Liver (tissue), 9 donors: ENCODE measurements around the gene PARL. TPM values are rescaled to one million over a fixed set of nuclear protein-coding genes. Genes with fewer than 3 reads are reported as not detected.

Experiments
- DNase-seq: peaks from one replicate; pipeline ENCODE4 v3.0.0-alpha.2; 2017; ENCODE audit warnings: low spot score
- H3K27ac ChIP-seq, 2 donors: one replicate each; pipeline ENCODE4 v1.7.0; 2013; ENCODE audit warnings: inconsistent platforms in 2 of 2, low read length in 2 of 2, control low read depth in 1 of 2, low read depth in 1 of 2, mild to moderate bottlenecking in 1 of 2
- H3K27me3 ChIP-seq, 4 donors: one replicate each; pipeline versions ENCODE4 v1.6.1 to v1.7.0; 2013; ENCODE audit warnings: low read length in 3 of 4, inconsistent platforms in 1 of 4, mild to moderate bottlenecking in 1 of 4, moderate library complexity in 1 of 4; ENCODE audit not compliant: control insufficient read depth in 4 of 4, insufficient read depth in 4 of 4
- H3K36me3 ChIP-seq, 4 donors: one replicate each; pipeline versions ENCODE4 v1.6.1 to v1.7.0; 2013; ENCODE audit warnings: low read length in 3 of 4, mild to moderate bottlenecking in 3 of 4, low read depth in 1 of 4, moderate library complexity in 1 of 4; ENCODE audit not compliant: control insufficient read depth in 4 of 4, insufficient read depth in 3 of 4
- H3K4me1 ChIP-seq, 4 donors: one replicate each; pipeline versions ENCODE4 v1.6.1 to v1.7.0; 2013; ENCODE audit warnings: low read length in 3 of 4, mild to moderate bottlenecking in 3 of 4, moderate library complexity in 1 of 4; ENCODE audit not compliant: control insufficient read depth in 4 of 4, insufficient read depth in 4 of 4
- H3K4me3 ChIP-seq, 3 donors: one replicate each; pipeline versions ENCODE4 v1.6.1 to v1.7.0; 2013; ENCODE audit warnings: low read length in 3 of 3, control low read depth in 1 of 3, low read depth in 1 of 3, mild to moderate bottlenecking in 1 of 3
- H3K9ac ChIP-seq, 2 donors: one replicate each; pipeline ENCODE4 v1.7.0; 2013; ENCODE audit warnings: low read length in 2 of 2, mild to moderate bottlenecking in 2 of 2, moderate library complexity in 2 of 2, control low read depth in 1 of 2, low read depth in 1 of 2
- H3K9me3 ChIP-seq, 4 donors: one replicate each; pipeline versions ENCODE4 v1.6.1 to v1.7.0; 2013; ENCODE audit warnings: low read length in 3 of 4; ENCODE audit not compliant: control insufficient read depth in 4 of 4
- EGR1 ChIP-seq, 2 donors: IDR thresholded peaks; 2 replicates each; pipeline ENCODE4 v1.6.1; 2016 to 2018; ENCODE audit warnings: antibody characterized with exemption in 2 of 2, low read depth in 2 of 2
- FOXA1 ChIP-seq: IDR thresholded peaks from 2 replicates; pipeline ENCODE4 v1.6.1; 2016; ENCODE audit warnings: antibody characterized with exemption
- FOXA2 ChIP-seq: IDR thresholded peaks from 2 replicates; pipeline ENCODE4 v1.6.1; 2016; ENCODE audit warnings: antibody characterized with exemption
- GABPA ChIP-seq, 2 donors: IDR thresholded peaks in 1 of 2; conservative IDR thresholded peaks in 1 of 2; 2 replicates each; pipeline ENCODE4 v1.6.1; 2016; ENCODE audit warnings: antibody characterized with exemption in 2 of 2, mild to moderate bottlenecking in 1 of 2, moderate library complexity in 1 of 2
- HNF4A ChIP-seq, 2 donors: conservative IDR thresholded peaks; 2 replicates each; pipeline ENCODE4 v1.6.1; 2016; ENCODE audit warnings: antibody characterized with exemption in 2 of 2, mild to moderate bottlenecking in 2 of 2
- HNF4G ChIP-seq: IDR thresholded peaks from 2 replicates; pipeline ENCODE4 v1.6.1; 2016; ENCODE audit warnings: antibody characterized with exemption
- JUND ChIP-seq, 2 donors: IDR thresholded peaks; 2 replicates each; pipeline ENCODE4 v1.6.1; 2016; ENCODE audit warnings: antibody characterized with exemption in 2 of 2
- NR2F2 ChIP-seq: IDR thresholded peaks from 2 replicates; pipeline ENCODE4 v1.6.1; 2016; ENCODE audit warnings: antibody characterized with exemption
- RAD21 ChIP-seq, 2 donors: IDR thresholded peaks; 2 replicates each; pipeline ENCODE4 v1.6.1; 2016; ENCODE audit warnings: antibody characterized with exemption in 2 of 2, mild to moderate bottlenecking in 2 of 2
- RXRA ChIP-seq, 2 donors: IDR thresholded peaks; 2 replicates each; pipeline ENCODE4 v1.6.1; 2017 to 2018; ENCODE audit warnings: antibody characterized with exemption in 2 of 2, mild to moderate bottlenecking in 1 of 2
- SP1 ChIP-seq: IDR thresholded peaks from 2 replicates; pipeline ENCODE4 v1.6.1; 2018; ENCODE audit warnings: antibody characterized with exemption, mild to moderate bottlenecking
- TAF1 ChIP-seq: conservative IDR thresholded peaks from 2 replicates; pipeline ENCODE4 v1.6.1; 2016; ENCODE audit warnings: antibody characterized with exemption, mild to moderate bottlenecking
- YY1 ChIP-seq: IDR thresholded peaks from 2 replicates; pipeline ENCODE4 v1.6.1; 2016; ENCODE audit warnings: antibody characterized with exemption, mild to moderate bottlenecking
- WGBS: extraction: QIAGEN DNeasy Blood & Tissue Kit; methylation state at CpG from one replicate; pipeline ENCODE4 v1.1.7; 2013; 5-methylcytosine and 5-hydroxymethylcytosine counted together
- polyA plus RNA-seq, 2 donors: library from polyadenylated mRNA; stranded (reverse) in 1 of 2; unstranded in 1 of 2; fragments of 200-250 nt in 1 of 2; fragments of >200 nt in 1 of 2; fragmentation: Nextera tagmentation in 1 of 2; extraction: Ambion mirVana in 1 of 2; gene quantifications; one replicate each; pipeline versions ENCODE4 v1.2.1 to v1.2.3, GENCODE V29; 2013 to 2015
- total RNA-seq, 2 donors: library from RNA; depleted of rRNA; stranded (reverse); fragments of >200 nt; gene quantifications; one replicate each; pipeline ENCODE4 v1.2.3, GENCODE V29; 2014
- TF ChIP-seq, protein P1 (sequence below): IDR thresholded peaks from 2 replicates; pipeline ENCODE4 v1.6.1; 2016; ENCODE audit warnings: antibody characterized with exemption
- TF ChIP-seq, protein P2 (sequence below): IDR thresholded peaks from 2 replicates; pipeline ENCODE4 v1.6.1; 2016; ENCODE audit warnings: antibody characterized with exemption
- TF ChIP-seq, protein P3 (sequence below): IDR thresholded peaks from 2 replicates; pipeline ENCODE4 v1.6.1; 2016; ENCODE audit warnings: antibody characterized with exemption
- TF ChIP-seq, protein P4 (sequence below): fragments of 150-350 bp; IDR thresholded peaks from 2 replicates; pipeline ENCODE4 v1.5.1; 2017; ENCODE audit warnings: improper control_type of control experiment, low read depth, low read length; ENCODE audit not compliant: missing input control
- TF ChIP-seq, protein P5 (sequence below): IDR thresholded peaks from 2 replicates; pipeline ENCODE4 v1.6.1; 2016; ENCODE audit warnings: antibody characterized with exemption, mild to moderate bottlenecking
- donor health status: healthy.
- donor health status: healthy.
- donor health status: healthy.
- donor health status: healthy.
- donor health status: healthy.

Gene PARL
- total and polyA plus RNA-seq, 4 donors: 16.1 to 32.7 (median 22.1) TPM

GRCh38 chr3:183837390-183837789, 47.3 kb downstream of the PARL start (continued):
- TF ChIP-seq, protein P1, sequence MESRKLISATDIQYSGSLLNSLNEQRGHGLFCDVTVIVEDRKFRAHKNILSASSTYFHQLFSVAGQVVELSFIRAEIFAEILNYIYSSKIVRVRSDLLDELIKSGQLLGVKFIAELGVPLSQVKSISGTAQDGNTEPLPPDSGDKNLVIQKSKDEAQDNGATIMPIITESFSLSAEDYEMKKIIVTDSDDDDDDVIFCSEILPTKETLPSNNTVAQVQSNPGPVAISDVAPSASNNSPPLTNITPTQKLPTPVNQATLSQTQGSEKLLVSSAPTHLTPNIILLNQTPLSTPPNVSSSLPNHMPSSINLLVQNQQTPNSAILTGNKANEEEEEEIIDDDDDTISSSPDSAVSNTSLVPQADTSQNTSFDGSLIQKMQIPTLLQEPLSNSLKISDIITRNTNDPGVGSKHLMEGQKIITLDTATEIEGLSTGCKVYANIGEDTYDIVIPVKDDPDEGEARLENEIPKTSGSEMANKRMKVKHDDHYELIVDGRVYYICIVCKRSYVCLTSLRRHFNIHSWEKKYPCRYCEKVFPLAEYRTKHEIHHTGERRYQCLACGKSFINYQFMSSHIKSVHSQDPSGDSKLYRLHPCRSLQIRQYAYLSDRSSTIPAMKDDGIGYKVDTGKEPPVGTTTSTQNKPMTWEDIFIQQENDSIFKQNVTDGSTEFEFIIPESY: no peak
- no peak for TF ChIP-seq YY1

DNA sequence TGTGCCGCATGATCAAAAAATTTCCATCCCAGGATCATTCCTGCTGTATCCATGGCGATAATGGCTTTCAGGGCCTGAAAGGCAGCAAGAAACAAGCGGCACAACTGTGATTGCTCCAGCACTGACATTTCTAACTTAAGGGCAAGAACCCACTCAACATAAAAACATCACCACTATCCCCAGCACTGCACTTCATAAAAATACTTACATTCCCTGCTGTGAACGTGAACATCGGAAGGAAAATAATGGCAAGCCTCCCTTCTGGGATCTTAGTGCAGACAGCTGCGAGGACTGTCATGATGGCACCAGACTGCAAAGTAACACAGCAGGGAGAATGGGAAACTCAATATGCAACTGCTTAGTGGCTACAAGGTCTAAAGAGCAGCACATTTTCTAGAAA, 51.2 kb downstream of the PARL start:
- no peak for TF ChIP-seq HNF4A (conservative IDR thresholded peaks at IDR 0.05)
- TF ChIP-seq, protein P2, sequence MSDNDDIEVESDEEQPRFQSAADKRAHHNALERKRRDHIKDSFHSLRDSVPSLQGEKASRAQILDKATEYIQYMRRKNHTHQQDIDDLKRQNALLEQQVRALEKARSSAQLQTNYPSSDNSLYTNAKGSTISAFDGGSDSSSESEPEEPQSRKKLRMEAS: no peak
- no peak for TF ChIP-seq TAF1
- TF ChIP-seq NR2F2: no peak
- TF ChIP-seq, protein P3, sequence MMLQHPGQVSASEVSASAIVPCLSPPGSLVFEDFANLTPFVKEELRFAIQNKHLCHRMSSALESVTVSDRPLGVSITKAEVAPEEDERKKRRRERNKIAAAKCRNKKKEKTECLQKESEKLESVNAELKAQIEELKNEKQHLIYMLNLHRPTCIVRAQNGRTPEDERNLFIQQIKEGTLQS: no peak
- TF ChIP-seq YY1: no peak
- no peak for TF ChIP-seq FOXA1
- TF ChIP-seq JUND (IDR thresholded peaks at IDR 0.05): no peak
- TF ChIP-seq, protein P1: no peak
- TF ChIP-seq HNF4G: no peak
- TF ChIP-seq FOXA2: no peak
- no peak for TF ChIP-seq GABPA (IDR thresholded peaks at IDR 0.05 in 1 of 2, conservative IDR thresholded peaks at IDR 0.05 in 1 of 2)
- TF ChIP-seq, protein P4, sequence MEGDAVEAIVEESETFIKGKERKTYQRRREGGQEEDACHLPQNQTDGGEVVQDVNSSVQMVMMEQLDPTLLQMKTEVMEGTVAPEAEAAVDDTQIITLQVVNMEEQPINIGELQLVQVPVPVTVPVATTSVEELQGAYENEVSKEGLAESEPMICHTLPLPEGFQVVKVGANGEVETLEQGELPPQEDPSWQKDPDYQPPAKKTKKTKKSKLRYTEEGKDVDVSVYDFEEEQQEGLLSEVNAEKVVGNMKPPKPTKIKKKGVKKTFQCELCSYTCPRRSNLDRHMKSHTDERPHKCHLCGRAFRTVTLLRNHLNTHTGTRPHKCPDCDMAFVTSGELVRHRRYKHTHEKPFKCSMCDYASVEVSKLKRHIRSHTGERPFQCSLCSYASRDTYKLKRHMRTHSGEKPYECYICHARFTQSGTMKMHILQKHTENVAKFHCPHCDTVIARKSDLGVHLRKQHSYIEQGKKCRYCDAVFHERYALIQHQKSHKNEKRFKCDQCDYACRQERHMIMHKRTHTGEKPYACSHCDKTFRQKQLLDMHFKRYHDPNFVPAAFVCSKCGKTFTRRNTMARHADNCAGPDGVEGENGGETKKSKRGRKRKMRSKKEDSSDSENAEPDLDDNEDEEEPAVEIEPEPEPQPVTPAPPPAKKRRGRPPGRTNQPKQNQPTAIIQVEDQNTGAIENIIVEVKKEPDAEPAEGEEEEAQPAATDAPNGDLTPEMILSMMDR: no peak
- TF ChIP-seq, protein P5, sequence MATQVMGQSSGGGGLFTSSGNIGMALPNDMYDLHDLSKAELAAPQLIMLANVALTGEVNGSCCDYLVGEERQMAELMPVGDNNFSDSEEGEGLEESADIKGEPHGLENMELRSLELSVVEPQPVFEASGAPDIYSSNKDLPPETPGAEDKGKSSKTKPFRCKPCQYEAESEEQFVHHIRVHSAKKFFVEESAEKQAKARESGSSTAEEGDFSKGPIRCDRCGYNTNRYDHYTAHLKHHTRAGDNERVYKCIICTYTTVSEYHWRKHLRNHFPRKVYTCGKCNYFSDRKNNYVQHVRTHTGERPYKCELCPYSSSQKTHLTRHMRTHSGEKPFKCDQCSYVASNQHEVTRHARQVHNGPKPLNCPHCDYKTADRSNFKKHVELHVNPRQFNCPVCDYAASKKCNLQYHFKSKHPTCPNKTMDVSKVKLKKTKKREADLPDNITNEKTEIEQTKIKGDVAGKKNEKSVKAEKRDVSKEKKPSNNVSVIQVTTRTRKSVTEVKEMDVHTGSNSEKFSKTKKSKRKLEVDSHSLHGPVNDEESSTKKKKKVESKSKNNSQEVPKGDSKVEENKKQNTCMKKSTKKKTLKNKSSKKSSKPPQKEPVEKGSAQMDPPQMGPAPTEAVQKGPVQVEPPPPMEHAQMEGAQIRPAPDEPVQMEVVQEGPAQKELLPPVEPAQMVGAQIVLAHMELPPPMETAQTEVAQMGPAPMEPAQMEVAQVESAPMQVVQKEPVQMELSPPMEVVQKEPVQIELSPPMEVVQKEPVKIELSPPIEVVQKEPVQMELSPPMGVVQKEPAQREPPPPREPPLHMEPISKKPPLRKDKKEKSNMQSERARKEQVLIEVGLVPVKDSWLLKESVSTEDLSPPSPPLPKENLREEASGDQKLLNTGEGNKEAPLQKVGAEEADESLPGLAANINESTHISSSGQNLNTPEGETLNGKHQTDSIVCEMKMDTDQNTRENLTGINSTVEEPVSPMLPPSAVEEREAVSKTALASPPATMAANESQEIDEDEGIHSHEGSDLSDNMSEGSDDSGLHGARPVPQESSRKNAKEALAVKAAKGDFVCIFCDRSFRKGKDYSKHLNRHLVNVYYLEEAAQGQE: no peak
- no peak for TF ChIP-seq SP1
- TF ChIP-seq RXRA (IDR thresholded peaks at IDR 0.05): no peak
- no peak for TF ChIP-seq RAD21 (IDR thresholded peaks at IDR 0.05)
- no peak for TF ChIP-seq EGR1 (IDR thresholded peaks at IDR 0.05; ENCODE audit: low read depth in 2 of 2)
- no peaks in the 10 kb centered on the region for H3K9me3 ChIP-seq
- no peak overlapping the region for H3K27ac ChIP-seq
- DNase-seq: no peak
- H3K4me1 ChIP-seq: no peaks in the 10 kb centered on the region
- H3K27me3 ChIP-seq: no peaks in the 10 kb centered on the region
- no peak overlapping the region for H3K4me3 ChIP-seq
- 97% methylated on average over 6 of the region's 6 CpGs for WGBS
- no peak overlapping the region for H3K9ac ChIP-seq
- H3K36me3 ChIP-seq: peaks cover 15 to 52% (median 43%) of the 10 kb centered on the region in 4 donors
